DMS 273 (cell line): ENCODE data around the gene OR6K3.
"Not testable (repeated sequence)": the region's sequence is repeated elsewhere in the genome, so short reads cannot be mapped to it uniquely, and the experiment has no call there.

ENCODE experiments used
- DNase-seq: peaks from one replicate; lab custom pipeline; 2025; ENCODE audit not compliant: unreplicated experiment; lab: John Stamatoyannopoulos, UW

Gene OR6K3, protein sequence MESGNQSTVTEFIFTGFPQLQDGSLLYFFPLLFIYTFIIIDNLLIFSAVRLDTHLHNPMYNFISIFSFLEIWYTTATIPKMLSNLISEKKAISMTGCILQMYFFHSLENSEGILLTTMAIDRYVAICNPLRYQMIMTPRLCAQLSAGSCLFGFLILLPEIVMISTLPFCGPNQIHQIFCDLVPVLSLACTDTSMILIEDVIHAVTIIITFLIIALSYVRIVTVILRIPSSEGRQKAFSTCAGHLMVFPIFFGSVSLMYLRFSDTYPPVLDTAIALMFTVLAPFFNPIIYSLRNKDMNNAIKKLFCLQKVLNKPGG

GRCh38 chr1:158720620-158721019 is at the start of gene OR6K3:
Gene OR6K3, minus strand, starts transcription at chr1:158720720. Its CDS starts 2,605 bp downstream, at chr1:158718115.
- no peak for DNase-seq

GRCh38 chr1:158754420-158754819 is 33.9 kb upstream of the OR6K3 start, which contains the start of gene OR6K6:
Gene OR6K6, plus strand, starts transcription at chr1:158754720. Its CDS starts 168 bp downstream, at chr1:158754888.
- no peak for DNase-seq

GRCh38 chr1:158752155-158752712 is 31.7 kb upstream of the OR6K3 start:
- DNase-seq = no peak

DNA sequence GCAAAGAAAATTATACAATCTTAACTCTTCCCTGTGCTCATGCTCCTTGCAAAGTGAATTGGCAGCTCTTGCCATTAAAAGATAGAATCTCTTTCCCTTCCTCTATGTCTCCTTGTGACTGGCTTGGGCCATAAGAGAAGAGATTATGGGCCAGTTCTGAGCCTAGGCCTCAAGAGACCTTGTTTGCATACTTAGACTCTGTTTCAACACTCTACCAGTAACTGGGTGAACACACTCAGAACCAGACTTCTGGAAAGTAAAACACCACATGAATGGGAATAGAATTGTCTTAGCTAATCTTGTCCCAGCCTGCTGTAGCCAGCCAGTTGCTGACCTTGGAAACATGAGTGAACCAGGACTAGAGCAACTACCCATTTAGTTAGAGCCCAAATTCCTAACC is 15.3 kb upstream of the OR6K3 start:
- no peak for DNase-seq

DNA sequence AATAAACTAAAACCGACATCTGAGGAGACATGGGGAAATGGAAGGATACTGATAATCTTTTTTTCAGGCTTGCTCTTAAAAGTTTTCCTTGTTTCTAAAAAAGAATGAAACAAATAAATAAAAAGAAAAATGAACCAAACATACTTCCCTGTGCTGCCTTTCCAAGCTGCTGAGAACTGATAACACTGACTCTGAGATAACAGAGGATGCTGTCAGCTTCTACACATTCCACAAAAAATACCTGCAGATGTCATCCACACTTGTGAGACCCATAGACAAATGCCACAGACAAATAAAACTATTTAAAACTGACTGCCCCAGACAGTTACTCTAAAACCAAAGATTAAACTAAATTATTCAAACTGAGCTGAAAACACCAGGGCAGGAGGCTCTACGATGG is 12.0 kb upstream of the OR6K3 start:
- no peak for DNase-seq

DNA sequence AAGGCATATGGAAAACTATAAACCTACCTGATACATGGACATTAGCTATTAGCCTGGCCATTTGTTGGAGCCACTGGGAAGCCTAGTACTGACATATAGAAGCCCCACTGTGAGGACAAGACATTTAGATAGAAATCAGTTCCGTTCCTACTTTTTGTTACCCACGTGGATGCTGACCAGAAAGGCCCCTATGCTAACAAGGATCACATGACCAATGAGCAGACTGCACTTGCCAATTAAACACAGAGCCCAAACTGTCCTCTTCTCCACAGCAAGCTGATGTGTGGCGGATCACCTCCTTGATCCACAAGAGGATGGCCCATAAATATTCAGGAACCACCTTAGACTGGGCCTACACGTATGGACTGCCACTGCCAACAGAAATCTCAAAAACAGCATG is 11.2 kb upstream of the OR6K3 start:
- no peak for DNase-seq

- no peak for DNase-seq
Measured at GRCh38 chr1:158730453-158730852, 9.9 kb upstream of the OR6K3 start.

GRCh38 chr1:158728510-158729225 is 8.1 kb upstream of the OR6K3 start:
- DNase-seq = no peak

DNA sequence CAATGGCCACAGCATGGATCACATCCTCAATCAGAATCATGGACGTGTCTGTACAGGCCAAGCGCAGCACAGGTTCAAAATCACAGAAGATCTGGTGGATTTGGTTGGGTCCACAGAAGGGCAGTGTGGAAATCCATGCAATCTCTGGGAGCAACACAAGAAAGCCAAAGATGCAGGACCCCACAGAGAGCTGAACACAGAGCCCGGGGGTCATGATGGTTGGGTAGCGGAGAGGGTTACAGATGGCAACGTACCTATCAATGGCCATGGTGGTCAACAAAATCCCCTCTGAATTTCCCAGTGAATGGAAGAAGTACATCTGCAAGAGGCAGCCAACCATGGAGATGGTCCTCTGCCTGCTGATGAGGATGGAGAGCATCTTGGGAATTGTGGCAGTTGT is 3.9 kb upstream of the OR6K3 start:
- DNase-seq = no peak

DNA sequence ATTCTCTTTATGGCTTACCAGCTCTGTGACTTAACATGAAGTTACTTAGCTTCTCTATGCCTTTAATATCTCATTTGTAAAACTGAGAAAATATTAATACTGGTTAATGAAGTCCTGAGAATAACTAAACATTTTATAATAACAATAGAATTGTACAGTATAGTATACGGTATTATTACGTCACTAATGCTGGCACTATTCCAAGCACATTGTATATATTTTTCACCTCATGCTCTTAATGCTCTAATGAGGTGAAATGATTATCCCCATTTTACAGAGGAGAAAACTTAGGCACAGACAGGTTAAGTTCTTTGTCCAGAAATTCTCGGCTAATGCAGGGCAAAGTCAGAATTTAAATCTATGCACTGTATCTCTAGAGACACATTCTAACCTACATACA is 856 bp downstream of the OR6K3 start:
- no peak for DNase-seq

- DNase-seq = no peak
Measured at GRCh38 chr1:158717344-158717743, 3.2 kb downstream of the OR6K3 start.

GRCh38 chr1:158716335-158716734 is 4.2 kb downstream of the OR6K3 start:
- no peak for DNase-seq

- DNase-seq = no peak
Measured at GRCh38 chr1:158714754-158715153, 5.8 kb downstream of the OR6K3 start.

GRCh38 chr1:158711098-158711497 is 9.4 kb downstream of the OR6K3 start:
- DNase-seq = no peak

DNA sequence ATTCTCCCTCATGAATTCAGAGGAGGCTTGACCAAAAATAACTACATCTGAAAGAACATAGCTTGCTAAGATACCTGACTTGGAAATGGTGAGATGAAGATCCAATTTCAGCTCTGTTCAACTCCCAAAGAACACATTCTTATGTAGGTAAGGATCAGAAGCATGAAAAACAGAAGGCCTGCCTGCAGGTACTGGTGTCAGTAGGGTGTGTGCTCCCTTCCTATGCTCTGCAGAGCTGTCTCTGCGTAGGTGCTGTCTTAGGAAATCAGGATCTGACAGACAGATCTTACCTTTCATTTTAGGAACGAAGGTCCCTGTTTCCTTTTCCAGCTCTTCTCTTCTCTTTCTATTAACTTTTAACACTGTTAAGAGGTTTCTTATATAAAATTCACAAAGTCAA is 14.4 kb downstream of the OR6K3 start:
- DNase-seq = no peak

- no peak for DNase-seq
Measured at GRCh38 chr1:158700552-158700951, 20.0 kb downstream of the OR6K3 start, which contains the start of gene OR6K2. Gene OR6K2, minus strand, starts transcription at chr1:158700652. Its CDS starts 0 bp downstream, at chr1:158700652.

DNA sequence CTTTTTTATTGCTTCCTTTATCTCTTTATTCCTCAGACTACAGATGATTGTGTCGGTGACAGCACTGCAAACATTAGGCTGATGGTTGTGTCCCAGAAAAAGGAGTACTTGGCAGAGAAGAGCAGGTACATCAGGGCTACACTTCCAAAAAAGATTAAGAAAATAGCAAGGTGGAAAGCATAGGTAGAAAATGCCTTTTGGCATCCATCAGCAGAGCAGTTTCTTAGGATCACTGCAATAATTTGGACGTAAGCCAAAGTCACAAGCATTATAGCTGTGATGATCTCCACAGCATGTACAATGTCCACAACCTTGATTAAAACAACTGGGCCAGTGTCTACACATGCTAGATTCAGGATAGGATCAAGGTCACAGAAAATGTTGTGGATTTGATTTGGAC is 25.9 kb downstream of the OR6K3 start:
- DNase-seq = no peak

DNA sequence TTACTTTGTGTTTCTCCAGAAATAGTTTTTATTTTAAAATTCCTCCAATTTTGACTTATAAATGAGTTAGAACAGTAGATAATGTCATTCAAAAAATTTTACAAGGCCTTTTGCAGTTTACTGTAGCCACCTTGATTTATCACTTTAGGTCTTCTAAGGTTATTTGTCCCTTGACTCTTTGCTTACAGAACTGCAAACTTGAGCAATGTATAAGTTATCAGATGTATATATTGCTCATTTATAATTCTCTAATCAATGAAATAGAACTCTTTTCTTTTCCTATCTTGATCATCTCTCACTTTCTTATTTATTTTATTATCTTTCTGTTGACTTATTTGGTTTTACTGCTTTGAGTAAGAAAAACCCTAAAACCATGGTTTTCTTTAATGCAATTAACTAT is 28.2 kb downstream of the OR6K3 start:
- no peak for DNase-seq

GRCh38 chr1:158691907-158692306 is 28.6 kb downstream of the OR6K3 start:
- no peak for DNase-seq

DNA sequence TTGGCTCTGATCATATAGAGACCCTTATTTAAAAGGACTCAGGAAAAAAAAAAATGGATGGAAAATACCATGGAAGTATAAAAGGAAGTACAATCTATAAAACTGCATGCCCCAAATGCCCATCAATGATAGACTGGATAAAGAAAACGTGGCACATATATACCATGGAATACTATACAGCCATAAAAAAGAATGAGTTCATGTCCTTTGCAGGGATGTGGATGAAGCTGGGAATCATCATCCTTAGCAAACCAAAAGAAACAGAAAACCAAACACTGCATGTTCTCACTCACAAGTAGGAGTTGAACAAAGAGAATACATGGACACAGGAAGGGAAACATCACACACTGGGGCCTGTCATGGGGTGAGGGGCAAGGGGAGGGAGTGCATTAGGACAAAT is 29.4 kb downstream of the OR6K3 start:
- not testable (repeated sequence) for DNase-seq

DNA sequence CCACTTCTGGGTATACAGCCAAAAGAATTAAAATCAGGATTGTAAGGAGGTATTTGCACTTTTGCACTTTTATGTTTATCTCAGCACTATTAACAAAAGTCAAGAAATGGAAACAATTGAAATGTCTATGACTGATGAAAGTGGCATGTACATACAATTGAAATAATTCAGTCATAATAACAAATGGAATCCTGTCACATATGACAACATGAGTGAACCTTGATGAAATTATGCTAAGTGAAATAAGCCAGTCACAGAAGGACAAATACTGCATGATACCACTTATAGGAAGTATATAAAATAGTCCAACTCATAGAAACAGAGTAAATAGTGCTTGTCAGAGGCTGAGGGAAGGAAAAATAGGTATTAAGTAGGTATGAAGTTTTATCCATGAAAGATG is 30.6 kb downstream of the OR6K3 start:
- DNase-seq = no peak

- no peak for DNase-seq
Measured at GRCh38 chr1:158689110-158689509, 31.4 kb downstream of the OR6K3 start.
